OCI-LY3 (cell line): Measurements from ENCODE around the gene EXOC4.

Experiments
- H2AFZ ChIP-seq: fragments of 200-600, 300-600 bp; shearing (Covaris generic); 2 replicates; pipeline ENCODE4 v1.6.0; 2014; ENCODE audit warnings: antibody characterized with exemption, low read depth, low read length
- H3K27ac ChIP-seq: fragments of 200-600, 300-600 bp; sonication (generic); 2 replicates; pipeline ENCODE4 v1.5.1; 2014; ENCODE audit warnings: mild to moderate bottlenecking, low read length, moderate library complexity, mixed read lengths
- H3K27me3 ChIP-seq: fragments of 200-600, 300-600 bp; sonication (generic); 2 replicates; pipeline ENCODE4 v1.6.1; 2014; ENCODE audit warnings: low read depth, low read length, mixed read lengths
- H3K36me3 ChIP-seq: fragments of 200-600, 300-600 bp; sonication (generic); replicated peaks from 2 replicates; pipeline ENCODE3; 2014; ENCODE audit warnings: low read depth, low read length, mixed read lengths
- H3K4me1 ChIP-seq: fragments of 300-600, 200-600 bp; sonication (generic); 2 replicates; pipeline ENCODE4 v1.6.1; 2014; ENCODE audit warnings: low read length, mixed read lengths
- H3K4me2 ChIP-seq: fragments of 200-600, 300-600 bp; sonication (generic); 2 replicates; pipeline ENCODE4 v1.6.1; 2014; ENCODE audit warnings: low read length, mixed read lengths
- H3K4me3 ChIP-seq: fragments of 300-600, 200-600 bp; sonication (generic); 2 replicates; pipeline ENCODE4 v1.5.1; 2014; ENCODE audit warnings: antibody characterized with exemption, mild to moderate bottlenecking, low read length, moderate library complexity
- H3K79me2 ChIP-seq: fragments of 300-600, 200-600 bp; shearing (Covaris generic); 2 replicates; pipeline ENCODE4 v1.6.1; 2014; ENCODE audit warnings: mild to moderate bottlenecking, low read length, mixed read lengths
- H3K9ac ChIP-seq: fragments of 300-600, 200-600 bp; shearing (Covaris generic); 2 replicates; pipeline ENCODE4 v1.6.0; 2014; ENCODE audit warnings: mild to moderate bottlenecking, low read length, moderate library complexity
- H3K9me3 ChIP-seq: fragments of 200-600, 300-600 bp; shearing (Covaris generic); 2 replicates; pipeline ENCODE4 v1.6.1; 2014; ENCODE audit warnings: low read length, mixed read lengths; ENCODE audit not compliant: insufficient read depth
- H4K20me1 ChIP-seq: fragments of 200-600, 300-600 bp; sonication (generic); 2 replicates; pipeline ENCODE4 v1.6.1; 2016; ENCODE audit warnings: low read length, mixed read lengths; ENCODE audit not compliant: insufficient read depth
- EZH2phosphoT487 ChIP-seq: fragments of 200-600 bp; shearing (Covaris generic); IDR thresholded peaks from 2 replicates; pipeline ENCODE4 v1.6.1; 2018; ENCODE audit warnings: antibody characterized with exemption, mixed run types, low read depth
- TF ChIP-seq, protein P1 (sequence below): fragments of 200-600, 300-600 bp; sonication (generic); IDR thresholded peaks from 2 replicates; pipeline ENCODE4 v1.5.1; 2014; ENCODE audit warnings: antibody characterized with exemption, low read length, low read depth

Gene EXOC4

DNA sequence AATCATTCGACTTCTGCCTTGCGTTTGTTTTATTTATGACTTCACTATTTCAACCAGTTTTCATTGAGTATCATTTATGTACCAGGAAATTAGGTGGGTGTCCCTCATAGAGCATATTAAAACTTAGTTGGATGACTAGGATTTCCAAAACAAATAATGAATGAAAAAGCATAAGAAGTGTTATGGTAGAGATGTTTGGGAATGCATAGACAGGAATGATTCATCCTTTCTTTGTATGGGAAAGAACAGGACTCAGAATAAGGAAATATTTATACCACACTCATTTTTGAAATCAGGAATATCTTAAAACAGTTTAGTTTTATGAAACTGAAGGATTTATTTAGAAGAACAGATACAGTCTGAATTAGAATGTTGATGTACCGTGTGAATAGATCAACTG, 315.7 kb downstream of the EXOC4 start:
- no peak overlapping the region for H3K4me3 ChIP-seq
- H3K79me2 ChIP-seq, result no peaks in the 10 kb centered on the region
- TF ChIP-seq, protein P1, sequence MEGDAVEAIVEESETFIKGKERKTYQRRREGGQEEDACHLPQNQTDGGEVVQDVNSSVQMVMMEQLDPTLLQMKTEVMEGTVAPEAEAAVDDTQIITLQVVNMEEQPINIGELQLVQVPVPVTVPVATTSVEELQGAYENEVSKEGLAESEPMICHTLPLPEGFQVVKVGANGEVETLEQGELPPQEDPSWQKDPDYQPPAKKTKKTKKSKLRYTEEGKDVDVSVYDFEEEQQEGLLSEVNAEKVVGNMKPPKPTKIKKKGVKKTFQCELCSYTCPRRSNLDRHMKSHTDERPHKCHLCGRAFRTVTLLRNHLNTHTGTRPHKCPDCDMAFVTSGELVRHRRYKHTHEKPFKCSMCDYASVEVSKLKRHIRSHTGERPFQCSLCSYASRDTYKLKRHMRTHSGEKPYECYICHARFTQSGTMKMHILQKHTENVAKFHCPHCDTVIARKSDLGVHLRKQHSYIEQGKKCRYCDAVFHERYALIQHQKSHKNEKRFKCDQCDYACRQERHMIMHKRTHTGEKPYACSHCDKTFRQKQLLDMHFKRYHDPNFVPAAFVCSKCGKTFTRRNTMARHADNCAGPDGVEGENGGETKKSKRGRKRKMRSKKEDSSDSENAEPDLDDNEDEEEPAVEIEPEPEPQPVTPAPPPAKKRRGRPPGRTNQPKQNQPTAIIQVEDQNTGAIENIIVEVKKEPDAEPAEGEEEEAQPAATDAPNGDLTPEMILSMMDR, result no peak
- no peak for TF ChIP-seq EZH2phosphoT487
- no peak overlapping the region for H2AFZ ChIP-seq
- no peak overlapping the region for H3K4me2 ChIP-seq
- H3K4me1 ChIP-seq, result no peaks in the 10 kb centered on the region
- no peaks in the 10 kb centered on the region for H3K27me3 ChIP-seq
- no peaks in the 10 kb centered on the region for H3K36me3 ChIP-seq
- no peaks in the 10 kb centered on the region for H4K20me1 ChIP-seq
- no peak overlapping the region for H3K9ac ChIP-seq
- no peak overlapping the region for H3K27ac ChIP-seq
- H3K9me3 ChIP-seq, result no peaks in the 10 kb centered on the region

DNA sequence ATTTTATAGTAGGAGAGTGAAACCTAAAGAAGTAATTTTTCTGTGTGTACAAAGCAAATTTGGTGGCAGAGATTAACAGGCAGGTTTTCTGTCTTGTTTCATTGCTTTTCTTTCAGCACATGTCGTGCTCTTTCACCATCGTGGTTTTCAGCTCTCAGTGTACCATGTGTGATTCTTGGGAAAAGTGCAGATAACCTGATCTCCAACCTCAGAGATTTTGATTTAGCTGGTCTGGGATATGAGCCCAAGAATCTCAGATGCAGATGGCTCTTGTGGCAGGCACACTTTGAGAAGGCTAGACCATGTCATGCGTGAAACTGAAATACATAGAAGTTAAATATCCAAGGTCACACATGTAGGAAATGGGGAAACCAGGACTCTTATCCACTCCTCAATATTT, 317.4 kb downstream of the EXOC4 start:
- no peaks in the 10 kb centered on the region for H3K27me3 ChIP-seq
- H3K27ac ChIP-seq, result no peak overlapping the region
- H3K9ac ChIP-seq, result no peak overlapping the region
- H3K4me3 ChIP-seq, result no peak overlapping the region
- no peak overlapping the region for H2AFZ ChIP-seq
- H3K36me3 ChIP-seq, result no peaks in the 10 kb centered on the region
- H3K4me2 ChIP-seq, result no peak overlapping the region
- no peaks in the 10 kb centered on the region for H4K20me1 ChIP-seq
- no peaks in the 10 kb centered on the region for H3K79me2 ChIP-seq
- no peaks in the 10 kb centered on the region for H3K9me3 ChIP-seq
- H3K4me1 ChIP-seq, result no peaks in the 10 kb centered on the region
- TF ChIP-seq EZH2phosphoT487, result no peak
- TF ChIP-seq, protein P1, result no peak

DNA sequence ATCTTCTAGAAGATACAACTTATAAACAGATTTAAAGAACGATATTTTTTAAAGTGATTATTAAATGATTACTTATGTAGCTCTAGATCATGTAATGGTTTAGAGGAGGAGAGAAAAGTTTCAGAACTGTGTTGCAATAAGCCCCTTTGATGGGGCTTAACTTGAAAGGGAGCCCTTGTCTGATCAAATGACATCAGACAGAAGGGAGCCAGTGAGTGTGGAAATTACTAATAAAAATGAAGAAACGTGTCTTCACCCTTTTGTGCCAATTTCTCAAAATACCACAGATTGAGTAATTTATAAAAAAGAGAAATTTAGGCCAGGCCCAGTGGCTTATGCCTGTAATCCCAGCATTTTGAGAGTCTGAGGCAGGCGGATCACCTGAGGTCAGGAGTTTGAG, 318.2 kb downstream of the EXOC4 start:
- no peak for TF ChIP-seq EZH2phosphoT487
- TF ChIP-seq, protein P1, result no peak
- no peak overlapping the region for H2AFZ ChIP-seq
- H3K4me1 ChIP-seq, result no peaks in the 10 kb centered on the region
- no peak overlapping the region for H3K4me2 ChIP-seq
- H3K27ac ChIP-seq, result no peak overlapping the region
- H3K4me3 ChIP-seq, result no peak overlapping the region
- no peaks in the 10 kb centered on the region for H3K9me3 ChIP-seq
- no peak overlapping the region for H3K9ac ChIP-seq
- H4K20me1 ChIP-seq, result no peaks in the 10 kb centered on the region
- no peaks in the 10 kb centered on the region for H3K79me2 ChIP-seq
- H3K27me3 ChIP-seq, result no peaks in the 10 kb centered on the region
- no peaks in the 10 kb centered on the region for H3K36me3 ChIP-seq

DNA sequence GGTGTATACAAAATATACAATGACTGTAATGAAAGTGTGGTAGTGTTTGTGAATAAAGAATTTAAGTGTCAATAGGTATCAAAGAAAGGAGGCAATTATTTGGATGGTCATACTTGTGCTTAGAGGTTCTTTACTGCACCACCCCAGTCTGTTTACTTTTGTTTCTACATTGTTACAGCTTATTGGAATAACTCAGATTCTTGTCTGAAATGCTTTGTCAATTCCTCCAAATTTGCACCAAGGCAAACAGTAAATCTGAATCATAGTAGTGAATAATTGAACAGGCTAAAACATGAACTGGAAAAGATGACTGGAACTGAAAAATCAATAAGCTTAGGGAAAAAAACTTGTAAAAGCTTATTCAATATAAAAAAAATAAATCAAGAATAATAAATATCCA, 319.2 kb downstream of the EXOC4 start:
- TF ChIP-seq, protein P1, result no peak
- no peak for TF ChIP-seq EZH2phosphoT487
- Histone ChIP-seq H3K4me1 (no peaks in the 10 kb centered on the region), H3K36me3 (no peaks in the 10 kb centered on the region), H3K27me3 (no peaks in the 10 kb centered on the region), H3K79me2 (no peaks in the 10 kb centered on the region), H2AFZ (no peak overlapping the region), H3K4me2 (no peak overlapping the region), H3K9ac (no peak overlapping the region), H3K27ac (no peak overlapping the region), H4K20me1 (no peaks in the 10 kb centered on the region), H3K4me3 (no peak overlapping the region), H3K9me3 (no peaks in the 10 kb centered on the region)
